ENCODE measurements around the gene HECTD2.
"Not testable (repeated sequence)": the region's sequence is repeated elsewhere in the genome, so short reads cannot be mapped to it uniquely, and the experiment has no call there.

The HECTD2 gene

GRCh38 chr10:91537614-91538383 is 127.7 kb downstream of the HECTD2 start:
- no peak for DNase-seq (ENCODE audit: low read depth in 2 of 2)

- DNase-seq (ENCODE audit: low read depth in 2 of 2) = no peak
Observed at GRCh38 chr10:91539930-91540329, 129.8 kb downstream of the HECTD2 start.

- DNase-seq (ENCODE audit: low read depth in 2 of 2) = no peak
Observed at GRCh38 chr10:91540733-91541132, 130.6 kb downstream of the HECTD2 start.

- DNase-seq (ENCODE audit: low read depth in 2 of 2) = no peak
Observed at GRCh38 chr10:91541481-91541880, 131.3 kb downstream of the HECTD2 start.

- no peak for DNase-seq (ENCODE audit: low read depth in 2 of 2)
Observed at GRCh38 chr10:91545384-91545783, 135.2 kb downstream of the HECTD2 start.

- no peak for DNase-seq (ENCODE audit: low read depth in 2 of 2)
Observed at GRCh38 chr10:91545838-91546237, 135.7 kb downstream of the HECTD2 start.

- no peak for DNase-seq (ENCODE audit: low read depth in 2 of 2)
Observed at GRCh38 chr10:91549262-91549661, 139.1 kb downstream of the HECTD2 start.

- no peak for DNase-seq (ENCODE audit: low read depth in 2 of 2)
Observed at GRCh38 chr10:91550021-91550420, 139.9 kb downstream of the HECTD2 start.

GRCh38 chr10:91551856-91552255 is 141.7 kb downstream of the HECTD2 start:
- no peak for DNase-seq (ENCODE audit: low read depth in 2 of 2)

GRCh38 chr10:91552274-91553095 is 142.3 kb downstream of the HECTD2 start:
- DNase-seq (ENCODE audit: low read depth in 2 of 2) = no peak

- no peak for DNase-seq (ENCODE audit: low read depth in 2 of 2)
Observed at GRCh38 chr10:91555455-91555854, 145.3 kb downstream of the HECTD2 start.

- DNase-seq (ENCODE audit: low read depth in 2 of 2) = no peak
Observed at GRCh38 chr10:91556691-91557566, 146.8 kb downstream of the HECTD2 start.

- DNase-seq (ENCODE audit: low read depth in 2 of 2) = no peak
Observed at GRCh38 chr10:91557651-91558111, 147.5 kb downstream of the HECTD2 start.

GRCh38 chr10:91558473-91558872 is 148.3 kb downstream of the HECTD2 start:
- no peak for DNase-seq (ENCODE audit: low read depth in 2 of 2)

- no peak for DNase-seq (ENCODE audit: low read depth in 2 of 2)
Observed at GRCh38 chr10:91559169-91559568, 149.0 kb downstream of the HECTD2 start.

- no peak for DNase-seq (ENCODE audit: low read depth in 2 of 2)
Observed at GRCh38 chr10:91559750-91560149, 149.6 kb downstream of the HECTD2 start.

- DNase-seq (ENCODE audit: low read depth in 2 of 2) = not testable (repeated sequence)
Observed at GRCh38 chr10:91560827-91561226, 150.7 kb downstream of the HECTD2 start.

GRCh38 chr10:91562839-91563581 is 152.9 kb downstream of the HECTD2 start:
- DNase-seq (ENCODE audit: low read depth in 2 of 2) = no peak

GRCh38 chr10:91564026-91564425 is 153.9 kb downstream of the HECTD2 start:
- DNase-seq (ENCODE audit: low read depth in 2 of 2) = no peak

All from stimulated activated CD4-positive, alpha-beta T cell treated with anti-CD3 and anti-CD28 coated beads, Interleukin-15, amount 100 ng/mL, for 48 hours (primary cell).